ENCODE data around the gene PGM1. TPM values are rescaled to one million over a fixed set of nuclear protein-coding genes. Genes with fewer than 3 reads are reported as not detected.

Gene PGM1
- total RNA-seq, 4 donors from 2014 or later = 37.1 to 84.1 (median 63.2) TPM

GRCh38 chr1:63640633-63641567, 47.7 kb downstream of the PGM1 start:
- WGBS, 2 donors = 90 to 92% methylated on average over 4 of the region's 4 CpGs
- intact Hi-C loops (cut with DNase I) = no loop called here

GRCh38 chr1:63641615-63642014, 48.4 kb downstream of the PGM1 start:
- no peaks in the 10 kb centered on the region for H3K4me1 ChIP-seq

More at GRCh38 chr1:63640633-63641567, 47.7 kb downstream of the PGM1 start:
- Histone ChIP-seq H3K4me3 (replicated peaks in 1 of 3) (no peak overlapping the region), H3K27ac (no peak overlapping the region), H3K9me3 (no peaks in the 10 kb centered on the region), H3K4me1 (no peaks in the 10 kb centered on the region), H3K36me3 (peaks cover 0 to 7% of the 10 kb centered on the region in 2 donors), H3K27me3 (no peaks in the 10 kb centered on the region)
- TF ChIP-seq POLR2A (IDR thresholded peaks at IDR 0.05) (no peak), CTCF (IDR thresholded peaks at IDR 0.05) (no peak)
- DNase-seq = no peak

GRCh38 chr1:63642901-63643300, 49.7 kb downstream of the PGM1 start:
- Histone ChIP-seq H3K4me1 (no peaks in the 10 kb centered on the region), H3K4me3 (replicated peaks in 1 of 3) (no peak overlapping the region), H3K27ac (no peak overlapping the region), H3K27me3 (no peaks in the 10 kb centered on the region), H3K9me3 (no peaks in the 10 kb centered on the region), H3K36me3 (peaks cover 0 to 7% of the 10 kb centered on the region in 2 donors)
- WGBS, 2 donors = 90 to 93% methylated on average over 2 of the region's 2 CpGs
- intact Hi-C loops (cut with DNase I) = no loop called here
- TF ChIP-seq CTCF (IDR thresholded peaks at IDR 0.05) (no peak), POLR2A (IDR thresholded peaks at IDR 0.05) (no peak)
- no peak for DNase-seq

More at GRCh38 chr1:63641615-63642014, 48.4 kb downstream of the PGM1 start:
- WGBS, 2 donors = 91 to 92% methylated on average over 4 of the region's 4 CpGs
- no peaks in the 10 kb centered on the region for H3K9me3 ChIP-seq
- intact Hi-C loops (cut with DNase I) = no loop called here
- no peaks in the 10 kb centered on the region for H3K27me3 ChIP-seq
- TF ChIP-seq CTCF (IDR thresholded peaks at IDR 0.05) = no peak
- TF ChIP-seq POLR2A (IDR thresholded peaks at IDR 0.05) = no peak
- no peak overlapping the region for H3K4me3 ChIP-seq (replicated peaks in 1 of 3)
- H3K36me3 ChIP-seq = peaks cover 0 to 7% of the 10 kb centered on the region in 2 donors
- no peak for DNase-seq
- no peak overlapping the region for H3K27ac ChIP-seq

- H3K4me3 ChIP-seq (replicated peaks in 1 of 3) = no peak overlapping the region
- H3K27ac ChIP-seq = no peak overlapping the region
- no peaks in the 10 kb centered on the region for H3K27me3 ChIP-seq
- intact Hi-C loops (cut with DNase I) = no loop called here
- no peaks in the 10 kb centered on the region for H3K4me1 ChIP-seq
- no peak for DNase-seq
- peaks cover 0 to 1% of the 10 kb centered on the region in 2 donors for H3K36me3 ChIP-seq
- TF ChIP-seq CTCF (IDR thresholded peaks at IDR 0.05) (no peak), POLR2A (IDR thresholded peaks at IDR 0.05) (no peak)
- no peaks in the 10 kb centered on the region for H3K9me3 ChIP-seq
- 89 to 97% methylated on average over 3 of the region's 3 CpGs for WGBS, 2 donors
Measured at GRCh38 chr1:63643517-63643916, 50.3 kb downstream of the PGM1 start.

- TF ChIP-seq POLR2A (IDR thresholded peaks at IDR 0.05) (no peak), CTCF (IDR thresholded peaks at IDR 0.05) (no peak)
- Histone ChIP-seq H3K4me3 (replicated peaks in 1 of 3) (no peak overlapping the region), H3K27ac (no peak overlapping the region), H3K4me1 (no peaks in the 10 kb centered on the region), H3K27me3 (no peaks in the 10 kb centered on the region), H3K36me3 (no peaks in the 10 kb centered on the region), H3K9me3 (no peaks in the 10 kb centered on the region)
- 62 to 73% methylated on average over 3 of the region's 3 CpGs for WGBS, 2 donors
- DNase-seq = no peak
- intact Hi-C loops (cut with DNase I) = no loop called here
Measured at GRCh38 chr1:63643926-63644325, 50.7 kb downstream of the PGM1 start.

Data from thyroid gland (tissue), 4 donors.